Testis (tissue), 2 donors: ENCODE results near the gene RNF227.

Experiments
- POLR2A ChIP-seq: fragments of 450-650 bp; IDR thresholded peaks from one replicate; pipeline ENCODE4 v1.6.1; 2017; ENCODE audit warnings: antibody characterized with exemption, mild to moderate bottlenecking, moderate library complexity
- TF ChIP-seq, protein P1 (sequence below), 3 experiments: fragments of 450-650 bp in 2 of 3; fragments of 200-600 bp in 1 of 3; sonication (generic) in 1 of 3; IDR thresholded peaks; one replicate each; pipeline ENCODE4 v1.5.1; 2016 to 2019; ENCODE audit warnings: antibody characterized with exemption in 3 of 3, mild to moderate bottlenecking in 2 of 3, moderate library complexity in 1 of 3

DNA sequence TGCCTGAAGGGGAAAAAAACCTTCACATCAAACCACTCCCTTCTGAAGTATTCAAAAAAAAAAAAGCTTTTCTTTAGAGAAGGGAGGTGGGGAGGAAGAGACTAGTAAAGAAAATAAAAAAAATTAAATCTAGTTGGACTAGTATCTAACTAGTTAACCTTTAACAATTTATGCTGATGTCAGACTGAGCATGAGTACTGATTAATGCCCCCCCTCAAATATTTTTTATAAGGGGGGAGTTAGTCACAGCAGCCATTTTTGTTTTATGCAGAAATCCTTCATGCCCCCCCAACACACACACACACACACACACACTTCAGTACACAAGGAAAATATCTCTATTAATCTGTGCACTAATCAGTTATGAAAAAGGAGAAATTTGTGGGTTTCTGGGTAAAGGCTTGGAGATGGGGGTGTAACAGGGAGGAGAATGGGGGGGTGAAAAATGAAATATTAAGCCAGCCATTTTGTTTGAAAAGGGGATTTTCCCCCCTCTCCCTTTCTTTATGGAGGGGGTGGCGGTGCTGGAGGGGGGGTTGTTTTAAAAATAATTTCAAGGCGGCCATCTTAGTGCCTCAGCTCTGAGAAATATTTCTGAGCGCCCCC is 32.2 kb downstream of the RNF227 start:
- TF ChIP-seq, protein P1, sequence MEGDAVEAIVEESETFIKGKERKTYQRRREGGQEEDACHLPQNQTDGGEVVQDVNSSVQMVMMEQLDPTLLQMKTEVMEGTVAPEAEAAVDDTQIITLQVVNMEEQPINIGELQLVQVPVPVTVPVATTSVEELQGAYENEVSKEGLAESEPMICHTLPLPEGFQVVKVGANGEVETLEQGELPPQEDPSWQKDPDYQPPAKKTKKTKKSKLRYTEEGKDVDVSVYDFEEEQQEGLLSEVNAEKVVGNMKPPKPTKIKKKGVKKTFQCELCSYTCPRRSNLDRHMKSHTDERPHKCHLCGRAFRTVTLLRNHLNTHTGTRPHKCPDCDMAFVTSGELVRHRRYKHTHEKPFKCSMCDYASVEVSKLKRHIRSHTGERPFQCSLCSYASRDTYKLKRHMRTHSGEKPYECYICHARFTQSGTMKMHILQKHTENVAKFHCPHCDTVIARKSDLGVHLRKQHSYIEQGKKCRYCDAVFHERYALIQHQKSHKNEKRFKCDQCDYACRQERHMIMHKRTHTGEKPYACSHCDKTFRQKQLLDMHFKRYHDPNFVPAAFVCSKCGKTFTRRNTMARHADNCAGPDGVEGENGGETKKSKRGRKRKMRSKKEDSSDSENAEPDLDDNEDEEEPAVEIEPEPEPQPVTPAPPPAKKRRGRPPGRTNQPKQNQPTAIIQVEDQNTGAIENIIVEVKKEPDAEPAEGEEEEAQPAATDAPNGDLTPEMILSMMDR (IDR thresholded peaks at IDR 0.05) = no peak
- no peak for TF ChIP-seq POLR2A
